ENCODE data around the gene RAB3GAP2.
"Not testable (repeated sequence)": the region's sequence is repeated elsewhere in the genome, so short reads cannot be mapped to it uniquely, and the experiment has no call there.

The RAB3GAP2 gene

GRCh38 chr1:220144051-220144450 lies 128.2 kb downstream of the RAB3GAP2 start:
- DNase-seq (ENCODE audit: low read depth in 2 of 2): no peak

DNA sequence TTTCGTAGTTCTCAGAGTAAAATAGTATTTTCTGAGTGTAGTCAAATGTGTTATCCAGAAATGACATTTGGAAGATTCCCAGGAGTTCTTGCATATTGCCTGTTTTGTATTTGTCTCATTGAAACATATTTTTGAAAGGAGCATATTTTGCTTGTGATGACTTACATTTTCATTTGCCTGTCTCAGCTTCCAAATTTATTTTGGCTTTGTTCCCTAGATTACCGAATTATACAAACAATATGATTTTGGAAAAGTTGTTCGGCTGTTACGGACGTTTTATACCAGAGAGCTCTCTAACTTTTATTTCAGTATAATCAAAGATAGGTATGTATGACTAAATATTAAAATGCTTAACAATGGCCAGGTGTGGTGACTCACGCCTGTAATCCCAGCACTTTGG lies 132.3 kb downstream of the RAB3GAP2 start:
- DNase-seq (ENCODE audit: low read depth in 2 of 2): no peak

- DNase-seq (ENCODE audit: low read depth in 2 of 2): no peak
These were observed 135.1 kb downstream of the RAB3GAP2 start for GRCh38 chr1:220137019-220137786.

DNA sequence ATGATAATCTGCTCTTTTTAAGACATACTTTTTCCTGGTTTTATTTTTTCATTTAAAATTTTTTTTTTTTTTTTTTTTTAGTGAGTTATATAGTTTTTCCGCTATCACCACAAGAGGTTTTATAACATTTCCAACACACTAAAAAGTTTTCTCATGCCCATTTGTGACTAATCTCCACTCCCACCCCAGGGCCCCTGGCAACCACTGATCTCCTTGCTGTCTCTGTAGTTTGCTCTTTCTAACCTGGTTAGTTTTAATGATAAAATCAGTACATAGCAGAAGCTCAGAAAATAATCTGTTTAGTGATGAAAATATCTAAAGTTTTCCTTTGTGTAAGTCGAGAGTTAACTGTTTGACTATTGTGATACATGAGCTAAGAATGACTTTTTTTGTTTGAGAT lies 136.5 kb downstream of the RAB3GAP2 start:
- DNase-seq (ENCODE audit: low read depth in 2 of 2): no peak

- DNase-seq (ENCODE audit: low read depth in 2 of 2): no peak
These were observed 142.6 kb downstream of the RAB3GAP2 start for GRCh38 chr1:220129479-220130210.

- no peak for DNase-seq (ENCODE audit: low read depth in 2 of 2)
These were observed 145.2 kb downstream of the RAB3GAP2 start for GRCh38 chr1:220127076-220127475.

GRCh38 chr1:220124542-220124941 lies 147.7 kb downstream of the RAB3GAP2 start:
- DNase-seq (ENCODE audit: low read depth in 2 of 2): no peak

GRCh38 chr1:220123889-220124288 lies 148.4 kb downstream of the RAB3GAP2 start:
- DNase-seq (ENCODE audit: low read depth in 2 of 2): no peak

GRCh38 chr1:220123066-220123465 lies 149.2 kb downstream of the RAB3GAP2 start:
- no peak for DNase-seq (ENCODE audit: low read depth in 2 of 2)

DNA sequence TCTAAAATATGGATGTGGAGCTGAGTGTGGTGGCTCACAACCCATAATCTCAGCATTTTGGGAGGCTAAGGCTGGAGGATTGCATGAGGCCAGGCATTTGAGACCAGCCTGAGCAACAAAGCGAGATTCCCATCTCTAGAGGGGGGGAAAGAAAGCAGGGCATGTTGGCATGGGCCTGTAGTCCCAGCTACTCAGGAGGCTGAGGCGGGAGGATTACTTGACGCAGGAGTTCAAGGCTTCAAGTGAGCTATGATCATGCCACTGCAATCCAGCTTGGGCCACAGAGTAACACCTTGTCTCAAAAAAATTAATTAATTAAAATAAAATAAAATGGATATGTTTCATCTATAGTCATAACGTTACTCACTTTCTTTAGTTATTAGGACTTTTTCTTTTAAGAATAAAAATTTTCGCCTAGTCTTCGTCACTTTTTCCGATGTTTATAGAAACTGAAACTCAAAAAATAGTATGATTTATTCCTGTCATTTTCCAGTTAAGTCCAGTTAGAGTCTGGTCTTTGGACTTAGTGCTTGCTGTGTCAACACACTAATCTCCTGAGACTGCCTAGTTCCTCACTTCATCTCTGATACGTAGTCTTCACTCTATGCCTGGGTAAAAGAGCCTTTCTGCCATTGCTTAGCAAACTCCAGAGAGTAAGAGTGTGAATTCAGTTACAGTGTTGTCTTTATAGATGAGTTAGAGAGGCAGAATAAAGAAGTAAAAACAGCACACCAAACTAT lies 150.3 kb downstream of the RAB3GAP2 start:
- no peak for DNase-seq (ENCODE audit: low read depth in 2 of 2)

GRCh38 chr1:220119043-220119512 lies 153.2 kb downstream of the RAB3GAP2 start:
- no peak for DNase-seq (ENCODE audit: low read depth in 2 of 2)

- no peak for DNase-seq (ENCODE audit: low read depth in 2 of 2)
These were observed 159.0 kb downstream of the RAB3GAP2 start for GRCh38 chr1:220113136-220113695.

- DNase-seq (ENCODE audit: low read depth in 2 of 2): not testable (repeated sequence)
These were observed 159.7 kb downstream of the RAB3GAP2 start for GRCh38 chr1:220112600-220112999.

GRCh38 chr1:220110473-220110872 lies 161.8 kb downstream of the RAB3GAP2 start:
- not testable (repeated sequence) for DNase-seq (ENCODE audit: low read depth in 2 of 2)

- DNase-seq (ENCODE audit: low read depth in 2 of 2): no peak
These were observed 172.4 kb downstream of the RAB3GAP2 start for GRCh38 chr1:220099826-220100225.
